H9 (cell line): ENCODE results near the gene FBXL16. TPM values are rescaled to one million over a fixed set of nuclear protein-coding genes. Genes with fewer than 3 reads are reported as not detected.

Experiments used
- DNase-seq: peaks from one replicate; pipeline ENCODE4 v3.0.0-alpha.2; 2017
- H2AFZ ChIP-seq: one replicate; pipeline ENCODE4 v1.6.1; 2013; ENCODE audit warnings: mild to moderate bottlenecking, low read length, control low read depth, moderate library complexity
- H2AK5ac ChIP-seq: 2 replicates; pipeline ENCODE4 v1.6.1; 2013; ENCODE audit warnings: low read length, control low read depth, mixed read lengths; ENCODE audit not compliant: insufficient read length
- H2BK120ac ChIP-seq: one replicate; pipeline ENCODE4 v1.6.1; 2013; ENCODE audit warnings: low read depth, mild to moderate bottlenecking, low read length, control low read depth, inconsistent platforms; ENCODE audit not compliant: poor library complexity, severe bottlenecking
- H2BK12ac ChIP-seq: 2 replicates; pipeline ENCODE4 v1.6.1; 2013; ENCODE audit warnings: low read length, control low read depth, mixed read lengths, low read depth; ENCODE audit not compliant: insufficient read length
- H2BK15ac ChIP-seq: 2 replicates; pipeline ENCODE4 v1.6.1; 2013; ENCODE audit warnings: low read depth, low read length, control low read depth
- H2BK20ac ChIP-seq: one replicate; pipeline ENCODE4 v1.6.1; 2013; ENCODE audit warnings: low read depth, mild to moderate bottlenecking, low read length, control low read depth, inconsistent platforms; ENCODE audit not compliant: poor library complexity, severe bottlenecking
- H2BK5ac ChIP-seq: 2 replicates; pipeline ENCODE4 v1.6.1; 2013; ENCODE audit warnings: low read length, control low read depth, mixed read lengths; ENCODE audit not compliant: insufficient read length
- H3K14ac ChIP-seq: 2 replicates; pipeline ENCODE4 v1.6.1; 2013; ENCODE audit warnings: low read length, control low read depth; ENCODE audit not compliant: insufficient read depth
- H3K18ac ChIP-seq: 2 replicates; pipeline ENCODE4 v1.6.1; 2013; ENCODE audit warnings: low read depth, mild to moderate bottlenecking, mixed read lengths, low read length, control low read depth; ENCODE audit not compliant: insufficient read length
- H3K23ac ChIP-seq: 2 replicates; pipeline ENCODE4 v1.6.1; 2013; ENCODE audit warnings: low read length, control low read depth, mixed read lengths, low read depth; ENCODE audit not compliant: insufficient read length
- H3K23me2 ChIP-seq: 2 replicates; pipeline ENCODE4 v1.6.1; 2013; ENCODE audit warnings: low read depth, mild to moderate bottlenecking, mixed read lengths, low read length, control low read depth; ENCODE audit not compliant: insufficient read length, poor library complexity, severe bottlenecking
- H3K27ac ChIP-seq: 2 replicates; pipeline ENCODE4 v1.5.1; 2013; ENCODE audit warnings: low read length, control low read depth, mixed read lengths, low read depth; ENCODE audit not compliant: insufficient read length
- H3K27me3 ChIP-seq: 2 replicates; pipeline ENCODE4 v1.6.1; 2013; ENCODE audit warnings: low read length, control low read depth, inconsistent platforms; ENCODE audit not compliant: insufficient read depth
- H3K4ac ChIP-seq: 2 replicates; pipeline ENCODE4 v1.6.1; 2013; ENCODE audit warnings: low read depth, mild to moderate bottlenecking, control low read depth, inconsistent platforms, low read length, moderate library complexity
- H3K4me1 ChIP-seq: 2 replicates; pipeline ENCODE4 v1.6.1; 2013; ENCODE audit warnings: low read length, control low read depth, inconsistent platforms; ENCODE audit not compliant: insufficient read depth
- H3K4me2 ChIP-seq: 2 replicates; pipeline ENCODE4 v1.6.1; 2013; ENCODE audit warnings: low read length, control low read depth, mixed read lengths; ENCODE audit not compliant: insufficient read length, insufficient read depth
- H3K56ac ChIP-seq: 2 replicates; pipeline ENCODE4 v1.6.1; 2013; ENCODE audit warnings: low read depth, mild to moderate bottlenecking, mixed read lengths, low read length, control low read depth; ENCODE audit not compliant: insufficient read length
- H3K79me1 ChIP-seq: 2 replicates; pipeline ENCODE4 v1.6.1; 2013; ENCODE audit warnings: low read depth, mild to moderate bottlenecking, moderate library complexity, low read length, control low read depth, inconsistent platforms; ENCODE audit not compliant: insufficient read depth, poor library complexity, severe bottlenecking
- H3K79me2 ChIP-seq: 2 replicates; pipeline ENCODE4 v1.6.1; 2013; ENCODE audit warnings: low read length, control low read depth, inconsistent platforms; ENCODE audit not compliant: insufficient read depth
- H3K9ac ChIP-seq: 2 replicates; pipeline ENCODE4 v1.6.1; 2013; ENCODE audit warnings: low read length, control low read depth, mixed read lengths; ENCODE audit not compliant: insufficient read length; ENCODE audit errors: extremely low read depth
- H3K9me3 ChIP-seq: one replicate; pipeline ENCODE4 v1.6.1; 2013; ENCODE audit warnings: low read depth, low read length, inconsistent platforms; ENCODE audit not compliant: control insufficient read depth
- H3T11ph ChIP-seq: one replicate; pipeline ENCODE4 v1.6.1; 2013; ENCODE audit warnings: mild to moderate bottlenecking, low read length, control low read depth, inconsistent platforms
- H4K20me1 ChIP-seq: one replicate; pipeline ENCODE4 v1.6.1; 2013; ENCODE audit not compliant: control insufficient read depth, insufficient read length, insufficient read depth
- H4K5ac ChIP-seq: 2 replicates; pipeline ENCODE4 v1.6.1; 2013; ENCODE audit warnings: low read depth, mild to moderate bottlenecking, mixed read lengths, low read length, control low read depth; ENCODE audit not compliant: insufficient read length
- H4K8ac ChIP-seq: replicated peaks from 2 replicates; pipeline ENCODE4 v1.6.1; 2013; ENCODE audit warnings: low read length, control low read depth, mixed read lengths, low read depth; ENCODE audit not compliant: insufficient read length
- H4K91ac ChIP-seq: 2 replicates; pipeline ENCODE4 v1.6.1; 2013; ENCODE audit warnings: low read depth, mild to moderate bottlenecking, moderate library complexity, mixed read lengths, low read length, control low read depth; ENCODE audit not compliant: insufficient read length
- H3K27ac Mint-ChIP-seq, 3 experiments: 2 replicates in 2 of 3; 3 replicates in 1 of 3; pipeline ENCODE4 v1.8.0; 2020 to 2021; ENCODE audit warnings: mixed read lengths in 3 of 3, mild to moderate bottlenecking in 1 of 3, moderate library complexity in 1 of 3
- H3K27me3 Mint-ChIP-seq: 2 replicates; pipeline ENCODE4 v1.8.0; 2021; ENCODE audit warnings: low read depth, mild to moderate bottlenecking, moderate library complexity, mixed read lengths
- H3K36me3 Mint-ChIP-seq, 3 experiments: 2 replicates in 2 of 3; 3 replicates in 1 of 3; pipeline ENCODE4 v1.8.0; 2020 to 2021; ENCODE audit warnings: low read depth in 3 of 3, mixed read lengths in 3 of 3; ENCODE audit not compliant: insufficient read depth in 1 of 3
- H3K4me1 Mint-ChIP-seq, 2 experiments: 2 replicates each; pipeline ENCODE4 v1.8.0; 2020; ENCODE audit warnings: mixed read lengths in 2 of 2
- H3K4me3 Mint-ChIP-seq, 2 experiments: 2 replicates in 1 of 2; 3 replicates in 1 of 2; pipeline ENCODE4 v1.8.0; 2020 to 2021; ENCODE audit warnings: mild to moderate bottlenecking in 2 of 2, mixed read lengths in 2 of 2, moderate library complexity in 1 of 2
- H3K9me3 Mint-ChIP-seq, 2 experiments: 2 replicates in 1 of 2; 3 replicates in 1 of 2; pipeline ENCODE4 v1.8.0; 2020; ENCODE audit warnings: mild to moderate bottlenecking in 2 of 2, mixed read lengths in 2 of 2, moderate library complexity in 1 of 2
- WGBS: extraction: QIAGEN DNeasy Blood & Tissue Kit; methylation state at CpG from one replicate; pipeline ENCODE4 v1.1.7; 2013; ENCODE audit warnings: missing lambda C conversion rate, low lambda C conversion rate, mixed read lengths; ENCODE audit not compliant: insufficient read length; ENCODE audit errors: extremely low coverage; 5-methylcytosine and 5-hydroxymethylcytosine counted together
- total RNA-seq: library from RNA; stranded (reverse); gene quantifications from 2 replicates; pipeline ENCODE4 v1.2.1, GENCODE V29; 2021
- TF ChIP-seq, protein P1 (sequence below): fragments of 200-600 bp; sonication (generic); conservative IDR thresholded peaks from 3 replicates; pipeline ENCODE4 v1.8.0; 2021; ENCODE audit warnings: antibody characterized with exemption, mild to moderate bottlenecking

FBXL16 gene
- total RNA-seq, 1 experiment from 2014 or later = 9.6 TPM

DNA sequence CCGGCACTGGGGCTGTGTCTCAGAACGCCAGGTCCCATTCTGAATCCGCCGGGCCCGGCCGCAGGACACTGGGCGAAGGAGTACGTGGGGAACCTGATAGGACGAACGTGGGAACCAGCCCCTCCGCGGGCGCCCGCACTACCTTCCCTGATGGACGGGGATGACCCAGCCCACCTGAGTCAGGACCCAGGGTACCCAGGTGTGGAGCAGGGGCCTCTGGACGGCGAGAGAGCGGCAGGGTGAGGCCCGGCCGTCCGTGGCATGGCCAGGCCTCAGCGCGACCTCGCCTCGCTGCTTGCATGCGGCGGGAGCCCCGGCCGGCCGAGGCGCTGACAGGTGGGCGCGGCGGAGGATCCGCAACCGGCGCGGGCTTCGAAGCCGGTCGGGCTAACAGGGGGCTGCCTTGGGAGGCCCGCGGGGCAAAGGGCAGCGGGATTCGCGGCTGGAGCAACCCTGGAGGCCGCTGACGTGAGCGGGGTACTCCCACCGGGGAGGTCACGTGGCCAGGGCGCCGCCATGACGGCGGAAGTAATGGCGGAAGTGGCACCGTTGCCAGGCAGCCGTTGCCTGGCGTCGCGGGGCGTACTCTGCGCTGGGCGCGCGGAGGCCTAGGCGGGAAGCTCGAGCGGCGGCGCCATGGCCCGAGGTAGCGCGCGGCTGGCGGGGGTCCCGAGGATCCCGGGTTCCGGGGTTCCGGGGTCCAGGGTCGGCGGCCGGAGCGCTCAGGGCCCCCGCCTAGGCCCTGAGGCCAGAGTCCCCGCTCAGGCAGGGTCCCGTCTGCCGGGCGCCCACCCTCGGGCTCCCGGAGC lies 56.6 kb downstream of the FBXL16 start, which contains the start of gene WDR90:
Gene WDR90 (plus strand): TSS at position 585 of the 809 bp plus-strand sequence. CDS start 52 bp downstream, at position 637.
- Histone ChIP-seq H3K14ac (peak within 1 kb of the TSS; percentile 16; the same call in 1 of the 2 replicates), H3K79me1 (no peaks in the 10 kb centered on the region), H3K4ac (no peak within 1 kb of the TSS), H2BK12ac (no peak within 1 kb of the TSS), H3K56ac (no peak within 1 kb of the TSS), H2BK5ac (no peak within 1 kb of the TSS), H3K23ac (no peak within 1 kb of the TSS), H3K27ac (no peak within 1 kb of the TSS), H3K4me2 (peak within 1 kb of the TSS; percentile 43), H3K27me3 (no peaks in the 10 kb centered on the region), H3K18ac (no peak within 1 kb of the TSS), H2AFZ (no peak within 1 kb of the TSS), H2AK5ac (no peak within 1 kb of the TSS), H2BK15ac (no peak within 1 kb of the TSS), H4K5ac (no peak within 1 kb of the TSS), H3T11ph (no peak within 1 kb of the TSS), H3K4me1 (no peaks in the 10 kb centered on the region), H3K9me3 (no peaks in the 10 kb centered on the region), H4K20me1 (no peaks in the 10 kb centered on the region), H3K23me2 (peaks cover 9% of the 10 kb centered on the region), H4K8ac (no peak within 1 kb of the TSS), H4K91ac (no peak within 1 kb of the TSS), H3K79me2 (no peaks in the 10 kb centered on the region), H2BK20ac (no peak within 1 kb of the TSS), H2BK120ac (no peak within 1 kb of the TSS), H3K9ac (peak within 1 kb of the TSS; percentile 23)
- WGBS = no CpG with 5 or more reads among the region's 91 CpGs
- Mint-ChIP-seq H3K27ac (peak within 1 kb of the TSS in 1 of 3 experiments; percentile 83; a peak in 1 of 7 replicates), H3K27me3 (no peaks in the 10 kb centered on the region; the same call in 1 of the 2 replicates), H3K4me1 (peaks cover 2 to 12% of the 10 kb centered on the region in 2 experiments; a peak in 3 of 4 replicates), H3K36me3 (peaks cover 2 to 11% (median 4%) of the 10 kb centered on the region in 3 experiments; a peak in 4 of 7 replicates), H3K9me3 (no peaks in the 10 kb centered on the region), H3K4me3 (peak within 1 kb of the TSS; percentile 74 to 84)
- TF ChIP-seq, protein P1, sequence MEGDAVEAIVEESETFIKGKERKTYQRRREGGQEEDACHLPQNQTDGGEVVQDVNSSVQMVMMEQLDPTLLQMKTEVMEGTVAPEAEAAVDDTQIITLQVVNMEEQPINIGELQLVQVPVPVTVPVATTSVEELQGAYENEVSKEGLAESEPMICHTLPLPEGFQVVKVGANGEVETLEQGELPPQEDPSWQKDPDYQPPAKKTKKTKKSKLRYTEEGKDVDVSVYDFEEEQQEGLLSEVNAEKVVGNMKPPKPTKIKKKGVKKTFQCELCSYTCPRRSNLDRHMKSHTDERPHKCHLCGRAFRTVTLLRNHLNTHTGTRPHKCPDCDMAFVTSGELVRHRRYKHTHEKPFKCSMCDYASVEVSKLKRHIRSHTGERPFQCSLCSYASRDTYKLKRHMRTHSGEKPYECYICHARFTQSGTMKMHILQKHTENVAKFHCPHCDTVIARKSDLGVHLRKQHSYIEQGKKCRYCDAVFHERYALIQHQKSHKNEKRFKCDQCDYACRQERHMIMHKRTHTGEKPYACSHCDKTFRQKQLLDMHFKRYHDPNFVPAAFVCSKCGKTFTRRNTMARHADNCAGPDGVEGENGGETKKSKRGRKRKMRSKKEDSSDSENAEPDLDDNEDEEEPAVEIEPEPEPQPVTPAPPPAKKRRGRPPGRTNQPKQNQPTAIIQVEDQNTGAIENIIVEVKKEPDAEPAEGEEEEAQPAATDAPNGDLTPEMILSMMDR = no peak
- peak; percentile 93 for DNase-seq
